ENCODE data around the gene SRXN1. TPM values are rescaled to one million over a fixed set of nuclear protein-coding genes. Genes with fewer than 3 reads are reported as not detected.

The SRXN1 gene
- total RNA-seq, 1 donor from 2014 or later, result 17.7 TPM

- Mint-ChIP-seq H3K4me1 (ENCODE audit: low read depth, unreplicated experiment) (peaks cover 10% of the 10 kb centered on the region), H3K27me3 (ENCODE audit: low read depth, unreplicated experiment) (peaks cover 56% of the 10 kb centered on the region)
Observed at GRCh38 chr20:668050-668449, 15.1 kb upstream of the SRXN1 start.

GRCh38 chr20:667351-668034, 14.5 kb upstream of the SRXN1 start:
- Histone ChIP-seq H3K9me3 (ENCODE audit: insufficient read depth, low read depth, low read length) (no peaks in the 10 kb centered on the region), H3K79me2 (ENCODE audit: insufficient read depth, low read length) (no peaks in the 10 kb centered on the region), H3K27ac (ENCODE audit: low read depth, low read length) (no peak overlapping the region), H3K4me1 (ENCODE audit: insufficient read depth, low read length) (no peaks in the 10 kb centered on the region), H3K4me3 (ENCODE audit: insufficient read depth, low read depth, low read length) (no peak overlapping the region), H2AFZ (ENCODE audit: low read depth, low read length) (no peak overlapping the region), H3K36me3 (ENCODE audit: insufficient read depth, low read length) (no peaks in the 10 kb centered on the region), H3K4me2 (ENCODE audit: low read length) (no peak overlapping the region), H4K20me1 (ENCODE audit: insufficient read depth, low read length) (no peaks in the 10 kb centered on the region), H3K9ac (ENCODE audit: low read length) (no peak overlapping the region), H3K27me3 (ENCODE audit: insufficient read depth, low read length) (peaks cover 36% of the 10 kb centered on the region)
- no peaks in the 10 kb centered on the region for H3K36me3 Mint-ChIP-seq (ENCODE audit: low read depth, unreplicated experiment)
- no peak for DNase-seq (ENCODE audit: low read depth)
- no peak overlapping the region for H3K4me3 Mint-ChIP-seq (ENCODE audit: unreplicated experiment)
- peaks cover 58% of the 10 kb centered on the region for H3K27me3 Mint-ChIP-seq (ENCODE audit: low read depth, unreplicated experiment)
- no peak overlapping the region for H3K27ac Mint-ChIP-seq (ENCODE audit: unreplicated experiment)
- H3K4me1 Mint-ChIP-seq (ENCODE audit: low read depth, unreplicated experiment), result peaks cover 10% of the 10 kb centered on the region
- H3K9me3 Mint-ChIP-seq (ENCODE audit: unreplicated experiment), result no peaks in the 10 kb centered on the region
- TF ChIP-seq EZH2 (IDR thresholded peaks at IDR 0.05; ENCODE audit: insufficient read depth, low read length) (no peak), CTCF (IDR thresholded peaks at IDR 0.05; ENCODE audit: insufficient read depth, low read depth, low read length) (peak; percentile 83)
- no peak for FAIRE-seq

More at GRCh38 chr20:668050-668449, 15.1 kb upstream of the SRXN1 start:
- Histone ChIP-seq H3K4me2 (ENCODE audit: low read length) (no peak overlapping the region), H3K4me1 (ENCODE audit: insufficient read depth, low read length) (no peaks in the 10 kb centered on the region), H3K27ac (ENCODE audit: low read depth, low read length) (no peak overlapping the region), H3K9me3 (ENCODE audit: insufficient read depth, low read depth, low read length) (no peaks in the 10 kb centered on the region), H4K20me1 (ENCODE audit: insufficient read depth, low read length) (peaks cover 2% of the 10 kb centered on the region), H3K27me3 (ENCODE audit: insufficient read depth, low read length) (peaks cover 34% of the 10 kb centered on the region), H3K9ac (ENCODE audit: low read length) (no peak overlapping the region), H3K36me3 (ENCODE audit: insufficient read depth, low read length) (no peaks in the 10 kb centered on the region), H2AFZ (ENCODE audit: low read depth, low read length) (no peak overlapping the region), H3K4me3 (ENCODE audit: insufficient read depth, low read depth, low read length) (no peak overlapping the region), H3K79me2 (ENCODE audit: insufficient read depth, low read length) (no peaks in the 10 kb centered on the region)
- DNase-seq (ENCODE audit: low read depth) (no peak), FAIRE-seq (no peak)
- H3K36me3 Mint-ChIP-seq (ENCODE audit: low read depth, unreplicated experiment), result no peaks in the 10 kb centered on the region
- no peak overlapping the region for H3K27ac Mint-ChIP-seq (ENCODE audit: unreplicated experiment)
- no peaks in the 10 kb centered on the region for H3K9me3 Mint-ChIP-seq (ENCODE audit: unreplicated experiment)
- H3K4me3 Mint-ChIP-seq (ENCODE audit: unreplicated experiment), result no peak overlapping the region
- TF ChIP-seq CTCF (IDR thresholded peaks at IDR 0.05; ENCODE audit: insufficient read depth, low read depth, low read length), result no peak
- TF ChIP-seq EZH2 (IDR thresholded peaks at IDR 0.05; ENCODE audit: insufficient read depth, low read length), result no peak

GRCh38 chr20:666877-667276, 13.9 kb upstream of the SRXN1 start:
- Histone ChIP-seq H3K4me1 (ENCODE audit: insufficient read depth, low read length) (no peaks in the 10 kb centered on the region), H3K4me3 (ENCODE audit: insufficient read depth, low read depth, low read length) (no peak overlapping the region), H3K27ac (ENCODE audit: low read depth, low read length) (no peak overlapping the region), H3K9me3 (ENCODE audit: insufficient read depth, low read depth, low read length) (no peaks in the 10 kb centered on the region), H3K9ac (ENCODE audit: low read length) (no peak overlapping the region), H3K27me3 (ENCODE audit: insufficient read depth, low read length) (peaks cover 36% of the 10 kb centered on the region), H4K20me1 (ENCODE audit: insufficient read depth, low read length) (no peaks in the 10 kb centered on the region), H3K36me3 (ENCODE audit: insufficient read depth, low read length) (no peaks in the 10 kb centered on the region), H3K4me2 (ENCODE audit: low read length) (no peak overlapping the region), H2AFZ (ENCODE audit: low read depth, low read length) (no peak overlapping the region), H3K79me2 (ENCODE audit: insufficient read depth, low read length) (no peaks in the 10 kb centered on the region)
- Mint-ChIP-seq H3K4me1 (ENCODE audit: low read depth, unreplicated experiment) (peaks cover 9% of the 10 kb centered on the region), H3K27ac (ENCODE audit: unreplicated experiment) (no peak overlapping the region), H3K27me3 (ENCODE audit: low read depth, unreplicated experiment) (peaks cover 52% of the 10 kb centered on the region), H3K4me3 (ENCODE audit: unreplicated experiment) (no peak overlapping the region), H3K9me3 (ENCODE audit: unreplicated experiment) (no peaks in the 10 kb centered on the region), H3K36me3 (ENCODE audit: low read depth, unreplicated experiment) (no peaks in the 10 kb centered on the region)
- DNase-seq (ENCODE audit: low read depth) (no peak), FAIRE-seq (no peak)
- TF ChIP-seq CTCF (IDR thresholded peaks at IDR 0.05; ENCODE audit: insufficient read depth, low read depth, low read length) (no peak), EZH2 (IDR thresholded peaks at IDR 0.05; ENCODE audit: insufficient read depth, low read length) (no peak)
